ENCODE measurements around the gene DISC1. TPM values are rescaled to one million over a fixed set of nuclear protein-coding genes. Genes with fewer than 3 reads are reported as not detected.
A peak's percentile ranks its signal among the peaks of the same experiment; 100 is the strongest.

DISC1 gene
- total RNA-seq, 1 experiment from 2014 or later = 2.1 TPM

GRCh38 chr1:231933711-231934626, 307.4 kb downstream of the DISC1 start:
- H3K9me3 Mint-ChIP-seq (ENCODE audit: unreplicated experiment) = no peaks in the 10 kb centered on the region
- TF ChIP-seq CTCF (IDR thresholded peaks at IDR 0.05; ENCODE audit: unreplicated experiment) = no peak
- POLR2A ChIA-PET = interaction anchor here (0.6 to 1.2 kb wide), 3 partner anchors 17 to 1090 kb away, joined by 3 to 5 read pairs (median 3); no protein-coding TSS in a partner anchor
- H3K27me3 Mint-ChIP-seq (ENCODE audit: insufficient read depth, unreplicated experiment) = no peaks in the 10 kb centered on the region
- H3K4me3 Mint-ChIP-seq (ENCODE audit: unreplicated experiment) = no peak overlapping the region
- CTCF ChIA-PET = interaction anchor here (0.6 to 1.1 kb wide), 6 partner anchors 10 to 311 kb away, joined by 3 to 5 read pairs (median 3); no protein-coding TSS in a partner anchor
- intact Hi-C loops (cut with micrococcal nuclease) = no loop called here
- H3K27ac Mint-ChIP-seq (ENCODE audit: low read depth, unreplicated experiment) = no peak overlapping the region
- peaks cover 36% of the 10 kb centered on the region for H3K4me1 Mint-ChIP-seq (ENCODE audit: insufficient read depth, unreplicated experiment)
- DNase-seq (ENCODE audit: unreplicated experiment) = no peak
- no peaks in the 10 kb centered on the region for H3K36me3 Mint-ChIP-seq (ENCODE audit: insufficient read depth, unreplicated experiment)
- no TSS peak for BruUV-seq (replicated peaks)

GRCh38 chr1:231934797-231935196, 308.2 kb downstream of the DISC1 start:
- Mint-ChIP-seq H3K27ac (ENCODE audit: low read depth, unreplicated experiment) (no peak overlapping the region), H3K36me3 (ENCODE audit: insufficient read depth, unreplicated experiment) (no peaks in the 10 kb centered on the region), H3K9me3 (ENCODE audit: unreplicated experiment) (no peaks in the 10 kb centered on the region), H3K4me3 (ENCODE audit: unreplicated experiment) (no peak overlapping the region), H3K27me3 (ENCODE audit: insufficient read depth, unreplicated experiment) (no peaks in the 10 kb centered on the region), H3K4me1 (ENCODE audit: insufficient read depth, unreplicated experiment) (peaks cover 28% of the 10 kb centered on the region)
- POLR2A ChIA-PET = interaction anchor here (1.0 to 1.2 kb wide), 2 partner anchors 17 to 292 kb away, joined by 3 to 5 read pairs; no protein-coding TSS in a partner anchor
- DNase-seq (ENCODE audit: unreplicated experiment) = peak; percentile 52
- BruUV-seq (replicated peaks) = no TSS peak
- intact Hi-C loops (cut with micrococcal nuclease) = no loop called here
- no peak for TF ChIP-seq CTCF (IDR thresholded peaks at IDR 0.05; ENCODE audit: unreplicated experiment)
- CTCF ChIA-PET = interaction anchor here (0.9 to 1.1 kb wide), 2 partner anchors 9 to 67 kb away, joined by 3 to 5 read pairs; no protein-coding TSS in a partner anchor

- peaks cover 21% of the 10 kb centered on the region for H3K4me1 Mint-ChIP-seq (ENCODE audit: insufficient read depth, unreplicated experiment)
- H3K36me3 Mint-ChIP-seq (ENCODE audit: insufficient read depth, unreplicated experiment) = no peaks in the 10 kb centered on the region
- DNase-seq (ENCODE audit: unreplicated experiment) = no peak
- intact Hi-C loops (cut with micrococcal nuclease) = no loop called here
- no peak for TF ChIP-seq CTCF (IDR thresholded peaks at IDR 0.05; ENCODE audit: unreplicated experiment)
- no TSS peak for BruUV-seq (replicated peaks)
- no peak overlapping the region for H3K27ac Mint-ChIP-seq (ENCODE audit: low read depth, unreplicated experiment)
- POLR2A ChIA-PET = no interaction called here
- H3K9me3 Mint-ChIP-seq (ENCODE audit: unreplicated experiment) = no peaks in the 10 kb centered on the region
- CTCF ChIA-PET = interaction anchor here (0.6 to 1.2 kb wide), 2 partner anchors 30 to 78 kb away, joined by 3 read pairs; no protein-coding TSS in a partner anchor
- no peaks in the 10 kb centered on the region for H3K27me3 Mint-ChIP-seq (ENCODE audit: insufficient read depth, unreplicated experiment)
- H3K4me3 Mint-ChIP-seq (ENCODE audit: unreplicated experiment) = no peak overlapping the region
Measured at GRCh38 chr1:231935856-231936255, 309.3 kb downstream of the DISC1 start.

Data from MCF 10A (cell line).